ENCODE data around the gene ZNG1C.
"Not testable (repeated sequence)": the region's sequence is repeated elsewhere in the genome, so short reads cannot be mapped to it uniquely, and the experiment has no call there.

The ZNG1C gene
- long read RNA-seq, transcript CBWD3-206 (3 exons, 1,736 nt): major isoform, 6 of 113 reads
- long read RNA-seq, partial matches to known transcripts: 9 of 113 reads
- long read RNA-seq, other reads (novel, unspliced or antisense): 98 of 113 reads

DNA sequence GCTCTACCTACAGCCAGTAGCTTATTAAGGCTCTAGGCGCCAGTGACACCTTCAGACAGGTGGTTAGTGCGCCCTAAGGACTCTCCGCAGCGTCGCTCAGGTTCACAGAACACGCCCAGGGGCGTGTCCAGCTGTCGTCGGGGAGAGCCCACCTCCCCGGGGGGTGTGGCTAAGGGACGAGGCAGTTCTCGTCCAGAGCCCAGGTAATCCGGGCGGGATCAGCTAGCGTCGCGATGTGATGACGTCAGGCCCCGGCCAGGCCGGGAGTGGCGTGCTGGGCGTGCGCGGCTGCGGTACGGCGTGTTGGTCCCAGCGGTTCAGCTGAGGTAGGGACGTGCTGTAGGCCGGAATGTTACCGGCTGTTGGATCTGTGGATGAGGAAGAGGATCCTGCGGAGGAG lies at the start of gene ZNG1C:
ZNG1C (plus strand) TSS at position 301 of the 400 bp plus-strand sequence; CDS start at position 350, 49 bp downstream.
- not testable (repeated sequence) for H3K4me3 ChIP-seq (replicated peaks; ENCODE audit: insufficient read depth, low read length); H3K27me3 ChIP-seq (ENCODE audit: insufficient read depth, poor library complexity, severe bottlenecking); DNase-seq (ENCODE audit: low read depth in 1 of 2, low spot score in 1 of 2); H3K27ac ChIP-seq (replicated peaks)

DNA sequence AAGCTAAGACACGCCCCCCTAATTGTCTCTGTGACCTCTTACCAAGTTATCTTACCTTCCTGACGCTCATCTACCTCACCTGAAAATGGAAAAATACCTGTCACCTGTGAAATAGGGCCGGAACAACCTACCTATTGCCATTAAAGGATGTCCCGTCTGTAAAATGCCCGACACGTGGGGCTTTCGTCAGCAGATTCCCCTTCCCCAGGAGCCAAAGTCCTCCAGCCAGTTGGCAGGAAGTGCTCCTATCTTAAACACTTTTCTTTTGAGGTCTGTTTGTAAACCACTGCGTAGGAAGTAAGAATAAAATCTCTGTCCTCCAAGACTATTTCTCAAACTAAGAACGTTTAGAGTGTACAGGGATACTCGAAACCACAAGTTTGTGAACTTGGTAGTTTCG lies 654 bp downstream of the ZNG1C start:
- H3K27me3 ChIP-seq (ENCODE audit: insufficient read depth, poor library complexity, severe bottlenecking); DNase-seq (ENCODE audit: low read depth in 1 of 2, low spot score in 1 of 2); H3K4me3 ChIP-seq (replicated peaks; ENCODE audit: insufficient read depth, low read length); H3K27ac ChIP-seq (replicated peaks): not testable (repeated sequence)

DNA sequence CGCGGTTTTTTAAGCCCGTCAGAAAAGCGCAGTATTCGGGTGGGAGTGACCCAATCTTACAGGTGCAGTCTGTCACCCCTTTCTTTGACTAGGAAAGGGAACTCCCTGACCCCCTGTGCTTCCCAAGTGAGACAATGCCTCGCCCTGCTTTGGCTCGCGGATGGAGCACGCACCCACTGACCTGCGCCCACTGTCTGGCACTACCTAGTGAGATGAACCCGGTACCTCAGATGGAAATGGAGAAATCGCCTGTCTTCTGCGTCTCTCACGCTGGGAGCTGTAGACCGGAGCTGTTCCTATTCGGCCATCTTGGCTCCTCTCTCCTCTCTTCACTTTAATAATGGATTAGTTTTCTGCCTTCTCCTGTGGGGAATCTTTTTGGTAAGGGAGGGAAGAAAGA lies 39.3 kb downstream of the ZNG1C start:
- H3K4me3 ChIP-seq (replicated peaks; ENCODE audit: insufficient read depth, low read length); H3K27me3 ChIP-seq (ENCODE audit: insufficient read depth, poor library complexity, severe bottlenecking); DNase-seq (ENCODE audit: low read depth in 1 of 2, low spot score in 1 of 2); H3K27ac ChIP-seq (replicated peaks): not testable (repeated sequence)

GRCh38 chr9:68302567-68302966 lies 60.8 kb downstream of the ZNG1C start, which contains the start of gene FOXD4L3:
Gene FOXD4L3 (plus strand): TSS chr9:68302867. CDS start chr9:68302952, 85 bp downstream.
- DNase-seq (ENCODE audit: low read depth in 1 of 2, low spot score in 1 of 2); H3K27me3 ChIP-seq (ENCODE audit: insufficient read depth, poor library complexity, severe bottlenecking); H3K4me3 ChIP-seq (replicated peaks; ENCODE audit: insufficient read depth, low read length); H3K27ac ChIP-seq (replicated peaks): not testable (repeated sequence)

GRCh38 chr9:68303771-68304170 lies 62.0 kb downstream of the ZNG1C start:
- not testable (repeated sequence) for H3K27ac ChIP-seq (replicated peaks); H3K4me3 ChIP-seq (replicated peaks; ENCODE audit: insufficient read depth, low read length); DNase-seq (ENCODE audit: low read depth in 1 of 2, low spot score in 1 of 2); H3K27me3 ChIP-seq (ENCODE audit: insufficient read depth, poor library complexity, severe bottlenecking)

- not testable (repeated sequence) for DNase-seq (ENCODE audit: low read depth in 1 of 2, low spot score in 1 of 2); H3K4me3 ChIP-seq (replicated peaks; ENCODE audit: insufficient read depth, low read length); H3K27ac ChIP-seq (replicated peaks)
Observed at GRCh38 chr9:68304212-68304611, 62.4 kb downstream of the ZNG1C start.

GRCh38 chr9:68304777-68305176 lies 63.0 kb downstream of the ZNG1C start:
- not testable (repeated sequence) for H3K27me3 ChIP-seq (ENCODE audit: insufficient read depth, poor library complexity, severe bottlenecking); H3K4me3 ChIP-seq (replicated peaks; ENCODE audit: insufficient read depth, low read length); DNase-seq (ENCODE audit: low read depth in 1 of 2, low spot score in 1 of 2); H3K27ac ChIP-seq (replicated peaks)

More at GRCh38 chr9:68304212-68304611, 62.4 kb downstream of the ZNG1C start:
- not testable (repeated sequence) for H3K27me3 ChIP-seq (ENCODE audit: insufficient read depth, poor library complexity, severe bottlenecking)

- H3K27ac ChIP-seq (replicated peaks); DNase-seq (ENCODE audit: low read depth in 1 of 2, low spot score in 1 of 2); H3K4me3 ChIP-seq (replicated peaks; ENCODE audit: insufficient read depth, low read length); H3K27me3 ChIP-seq (ENCODE audit: insufficient read depth, poor library complexity, severe bottlenecking): not testable (repeated sequence)
Observed at GRCh38 chr9:68305680-68306285, 64.0 kb downstream of the ZNG1C start.

- H3K27me3 ChIP-seq (ENCODE audit: insufficient read depth, poor library complexity, severe bottlenecking); DNase-seq (ENCODE audit: low read depth in 1 of 2, low spot score in 1 of 2); H3K27ac ChIP-seq (replicated peaks); H3K4me3 ChIP-seq (replicated peaks; ENCODE audit: insufficient read depth, low read length): not testable (repeated sequence)
Observed at GRCh38 chr9:68306391-68306964, 64.7 kb downstream of the ZNG1C start.

DNA sequence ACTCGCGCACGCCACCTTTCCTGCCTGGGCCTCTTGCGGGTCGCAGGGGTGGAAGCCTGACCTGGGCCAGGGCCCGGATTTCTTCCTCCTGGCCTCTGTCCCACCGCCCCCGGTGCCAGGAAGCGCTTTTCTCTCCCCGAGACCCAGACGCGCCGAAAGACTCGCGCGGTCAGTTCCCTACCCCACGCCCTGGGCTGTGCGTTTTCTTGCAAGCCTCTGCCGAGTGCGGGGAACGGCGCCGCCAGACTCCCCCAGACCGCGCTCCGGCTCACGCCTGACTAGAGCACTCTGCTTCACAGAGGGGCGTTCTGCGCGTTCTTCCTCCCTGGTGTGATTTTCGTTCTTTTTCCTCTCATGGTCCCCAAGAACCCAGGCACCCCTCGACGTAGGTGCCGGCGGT lies 65.3 kb downstream of the ZNG1C start:
- H3K27ac ChIP-seq (replicated peaks); DNase-seq (ENCODE audit: low read depth in 1 of 2, low spot score in 1 of 2); H3K4me3 ChIP-seq (replicated peaks; ENCODE audit: insufficient read depth, low read length); H3K27me3 ChIP-seq (ENCODE audit: insufficient read depth, poor library complexity, severe bottlenecking): not testable (repeated sequence)

- H3K27ac ChIP-seq (replicated peaks); H3K27me3 ChIP-seq (ENCODE audit: insufficient read depth, poor library complexity, severe bottlenecking); H3K4me3 ChIP-seq (replicated peaks; ENCODE audit: insufficient read depth, low read length); DNase-seq (ENCODE audit: low read depth in 1 of 2, low spot score in 1 of 2): not testable (repeated sequence)
Observed at GRCh38 chr9:68307654-68308053, 65.9 kb downstream of the ZNG1C start.

GRCh38 chr9:68311208-68311607 lies 69.4 kb downstream of the ZNG1C start:
- not testable (repeated sequence) for H3K27me3 ChIP-seq (ENCODE audit: insufficient read depth, poor library complexity, severe bottlenecking); H3K4me3 ChIP-seq (replicated peaks; ENCODE audit: insufficient read depth, low read length); DNase-seq (ENCODE audit: low read depth in 1 of 2, low spot score in 1 of 2); H3K27ac ChIP-seq (replicated peaks)

DNA sequence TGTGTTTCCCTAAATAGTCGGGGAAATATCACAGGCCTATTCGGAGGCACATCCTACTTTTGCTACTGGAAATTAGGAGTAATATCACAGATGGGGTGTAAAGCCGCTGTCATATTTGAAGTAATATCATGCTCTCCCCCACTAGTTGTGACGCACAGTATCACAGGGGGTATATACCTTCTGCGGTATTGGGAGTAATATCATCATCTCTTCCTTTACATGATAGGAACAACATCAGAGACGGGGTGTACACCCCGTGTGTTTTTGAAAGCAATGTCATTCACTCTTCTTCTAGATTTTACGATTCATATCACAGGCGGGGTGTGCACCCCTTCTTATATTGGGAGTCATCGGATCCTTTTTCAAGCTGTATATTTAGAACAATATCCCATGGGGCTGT lies 76.4 kb downstream of the ZNG1C start:
- H3K27ac ChIP-seq (replicated peaks); H3K4me3 ChIP-seq (replicated peaks; ENCODE audit: insufficient read depth, low read length); DNase-seq (ENCODE audit: low read depth in 1 of 2, low spot score in 1 of 2); H3K27me3 ChIP-seq (ENCODE audit: insufficient read depth, poor library complexity, severe bottlenecking): not testable (repeated sequence)

DNA sequence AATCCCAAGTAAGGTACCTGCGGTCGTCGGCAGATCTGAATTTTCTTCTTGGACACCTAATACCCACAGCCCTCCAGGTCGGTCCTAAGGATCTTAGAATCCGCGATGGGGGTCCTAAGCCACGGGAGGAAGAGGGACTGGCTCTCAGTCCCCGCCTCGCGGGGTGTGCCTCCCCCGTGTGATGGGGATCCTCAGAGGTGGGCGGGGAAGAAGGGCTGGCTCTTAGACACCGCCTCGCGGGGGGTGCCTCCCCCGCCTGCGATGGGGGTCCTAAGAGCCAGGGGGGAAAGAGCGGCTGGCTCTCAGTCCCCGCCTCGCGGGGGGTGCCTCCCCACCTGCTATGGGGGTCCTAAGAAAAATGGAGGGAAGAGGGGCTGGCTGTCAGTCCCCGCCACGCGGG lies 82.0 kb downstream of the ZNG1C start:
- not testable (repeated sequence) for H3K4me3 ChIP-seq (replicated peaks; ENCODE audit: insufficient read depth, low read length); H3K27me3 ChIP-seq (ENCODE audit: insufficient read depth, poor library complexity, severe bottlenecking); H3K27ac ChIP-seq (replicated peaks); DNase-seq (ENCODE audit: low read depth in 1 of 2, low spot score in 1 of 2)

DNA sequence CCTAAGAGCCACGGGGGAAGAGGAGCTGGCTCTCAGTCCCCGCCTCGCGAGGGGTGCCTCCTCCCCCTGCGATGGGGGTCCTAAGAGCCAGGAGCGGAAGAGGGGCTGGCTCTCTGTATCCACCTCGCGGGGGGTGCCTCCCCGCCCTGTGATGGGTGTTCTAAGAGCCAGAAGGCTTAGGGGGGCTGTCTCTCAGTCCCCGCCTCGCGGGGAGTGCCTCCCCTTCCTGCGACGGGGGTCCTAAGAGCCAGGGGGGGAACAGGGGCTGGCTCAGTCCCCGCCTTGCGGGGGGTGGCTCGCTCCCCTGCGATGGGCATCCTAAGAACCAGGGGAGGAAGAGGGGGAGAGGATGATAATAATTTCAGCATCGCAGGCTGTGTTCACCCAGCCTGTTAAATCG lies 82.7 kb downstream of the ZNG1C start:
- H3K27me3 ChIP-seq (ENCODE audit: insufficient read depth, poor library complexity, severe bottlenecking); H3K4me3 ChIP-seq (replicated peaks; ENCODE audit: insufficient read depth, low read length); H3K27ac ChIP-seq (replicated peaks); DNase-seq (ENCODE audit: low read depth in 1 of 2, low spot score in 1 of 2): not testable (repeated sequence)

Data from HL-60 (cell line).